ENCODE measurements around the gene FAM171A1.

GRCh38 chr10:15379078-15379477 is 8.0 kb upstream of the FAM171A1 start:
- TF ChIP-seq CTCF (conservative IDR thresholded peaks at IDR 0.05 in 1 of 2, IDR thresholded peaks at IDR 0.05 in 1 of 2; ENCODE audit: low read depth in 1 of 2, low read length in 2 of 2) (no peak), EZH2 (IDR thresholded peaks at IDR 0.05; ENCODE audit: low read length, missing control alignments) (no peak)

Data from fibroblast of lung (primary cell).